K562 (cell line): ENCODE measurements around the gene C1orf167. TPM values are rescaled to one million over a fixed set of nuclear protein-coding genes. Genes with fewer than 3 reads are reported as not detected.
A peak's percentile ranks its signal among the peaks of the same experiment; 100 is the strongest.

Source experiments
- BRD9 ChIP-seq: fragments of 450-650 bp; IDR thresholded peaks from 2 replicates; pipeline ENCODE4 v1.6.1; 2018; ENCODE audit warnings: low read depth; ENCODE audit not compliant: partially characterized antibody
- CHD2 ChIP-seq: IDR thresholded peaks from 2 replicates; pipeline ENCODE4 v1.6.1; 2011; ENCODE audit warnings: low read depth, low read length
- ELK3 ChIP-seq: fragments of 450-650 bp; formaldehyde crosslinking; IDR thresholded peaks from 2 replicates; pipeline ENCODE4 v1.4.0; 2020; ENCODE audit warnings: mild to moderate bottlenecking
- ESRRA ChIP-seq: fragments of 450-650 bp; IDR thresholded peaks from 2 replicates; pipeline ENCODE4 v1.6.1; 2014; ENCODE audit warnings: low read depth, mild to moderate bottlenecking, moderate library complexity, borderline replicate concordance
- ETV1 ChIP-seq: fragments of 450-650 bp; conservative IDR thresholded peaks from 2 replicates; pipeline ENCODE4 v1.6.1; 2016; ENCODE audit warnings: missing genetic modification characterization, control low read depth, low read depth, missing compliant biosample characterization
- GATA2 ChIP-seq: sonication (generic); formaldehyde crosslinking; IDR thresholded peaks from 2 replicates; pipeline ENCODE4 v1.4.0; 2020; ENCODE audit warnings: mild to moderate bottlenecking, missing genetic modification reagents
- HDAC8 ChIP-seq: fragments of 450-650 bp; IDR thresholded peaks from 2 replicates; pipeline ENCODE4 v1.6.1; 2016; ENCODE audit warnings: mild to moderate bottlenecking, missing genetic modification characterization, moderate library complexity, missing compliant biosample characterization
- IRF2 ChIP-seq: sonication (generic); formaldehyde crosslinking; IDR thresholded peaks from 2 replicates; pipeline ENCODE4 v1.8.1; 2022; ENCODE audit warnings: mild to moderate bottlenecking, missing genetic modification reagents
- KAT8 ChIP-seq: fragments of 450-650 bp; IDR thresholded peaks from 2 replicates; pipeline ENCODE4 v1.6.1; 2016; ENCODE audit warnings: low read depth, mild to moderate bottlenecking
- MCM5 ChIP-seq: fragments of 450-650 bp; IDR thresholded peaks from 2 replicates; pipeline ENCODE4 v1.6.1; 2016; ENCODE audit warnings: low read depth
- NFXL1 ChIP-seq: fragments of 450-650 bp; formaldehyde crosslinking; IDR thresholded peaks from 2 replicates; pipeline ENCODE4 v1.4.0; 2021; ENCODE audit warnings: mild to moderate bottlenecking
- NFYB ChIP-seq: IDR thresholded peaks from 2 replicates; pipeline ENCODE4 v1.6.1; 2011; ENCODE audit warnings: mild to moderate bottlenecking, moderate library complexity; ENCODE audit not compliant: insufficient read length; ENCODE audit errors: extremely low read depth
- NR1H2 ChIP-seq: sonication (generic); formaldehyde crosslinking; IDR thresholded peaks from 2 replicates; pipeline ENCODE4 v1.4.0; 2020; ENCODE audit warnings: mild to moderate bottlenecking, missing genetic modification reagents
- PATZ1 ChIP-seq: fragments of 250-450 bp; sonication (Bioruptor Pico); IDR thresholded peaks from 2 replicates; pipeline ENCODE4 v1.5.0; 2020; ENCODE audit warnings: mild to moderate bottlenecking, borderline replicate concordance
- PHF20 ChIP-seq: fragments of 450-650 bp; IDR thresholded peaks from 2 replicates; pipeline ENCODE4 v1.6.1; 2018; ENCODE audit not compliant: partially characterized antibody
- RAD21 ChIP-seq, 2 experiments: fragments of 250-450 bp in 1 of 2; fragments of 450-650 bp in 1 of 2; sonication (Bioruptor Pico) in 1 of 2; formaldehyde crosslinking in 1 of 2; IDR thresholded peaks in 1 of 2; conservative IDR thresholded peaks in 1 of 2; 2 replicates each; pipeline versions ENCODE4 v1.4.0 to v1.8.0; 2020 to 2022; ENCODE audit warnings: mild to moderate bottlenecking in 2 of 2, moderate library complexity in 1 of 2
- RCOR1 ChIP-seq, 2 experiments: IDR thresholded peaks; 2 replicates each; pipeline ENCODE4 v1.6.1; 2012; ENCODE audit warnings: low read depth in 2 of 2, low read length in 2 of 2, borderline replicate concordance in 1 of 2, improper control_type of control experiment in 1 of 2
- SIN3B ChIP-seq: fragments of 450-650 bp; IDR thresholded peaks from 2 replicates; pipeline ENCODE4 v1.6.1; 2017; ENCODE audit warnings: low read depth, mild to moderate bottlenecking, moderate library complexity
- TRIM24 ChIP-seq, 2 experiments: fragments of 450-650 bp; IDR thresholded peaks; 2 replicates each; pipeline ENCODE4 v1.6.1; 2016
- XRCC5 ChIP-seq: fragments of 200-400 bp; formaldehyde crosslinking; IDR thresholded peaks from 2 replicates; pipeline ENCODE4 v1.6.1; 2017; ENCODE audit warnings: low read depth, mild to moderate bottlenecking, low read length
- ZNF282 ChIP-seq: sonication (generic); formaldehyde crosslinking; IDR thresholded peaks from 2 replicates; pipeline ENCODE4 v1.8.1; 2023; ENCODE audit warnings: missing genetic modification reagents
- ZNF586 ChIP-seq: fragments of 450-650 bp; formaldehyde crosslinking; conservative IDR thresholded peaks from 2 replicates; pipeline ENCODE4 v1.4.0; 2020; ENCODE audit warnings: mild to moderate bottlenecking, moderate library complexity
- ZNF695 ChIP-seq: fragments of 450-650 bp; formaldehyde crosslinking; IDR thresholded peaks from 2 replicates; pipeline ENCODE4 v1.4.0; 2020; ENCODE audit warnings: mild to moderate bottlenecking, moderate library complexity
- polyA plus RNA-seq, 8 experiments: library from polyadenylated mRNA; depleted of rRNA in 4 of 8; stranded (reverse) in 5 of 8; unstranded in 3 of 8; fragments of >200 nt; fragmentation: Nextera tagmentation in 2 of 8; fragmentation: Illumina TruSeq in 1 of 8; extraction: Ambion mirVana in 2 of 8; extraction: Trizol in 1 of 8; gene quantifications; 2 replicates each; pipeline versions ENCODE4 v1.2.1 to v1.2.3, GENCODE V29; 2011 to 2014; ENCODE audit warnings: inconsistent platforms in 1 of 8, missing spikeins in 1 of 8
- total RNA-seq, 7 experiments: library from RNA; depleted of rRNA in 6 of 7; stranded (reverse); fragments of >200 nt in 6 of 7; fragmentation: Illumina TruSeq in 2 of 7; extraction: Trizol in 2 of 7; gene quantifications; 2 replicates each; pipeline versions ENCODE4 v1.2.1 to v1.2.3, GENCODE V29; 2011 to 2021; ENCODE audit warnings: low replicate concordance in 1 of 7
- TF ChIP-seq, protein P1 (sequence below): fragments of 450-650 bp; conservative IDR thresholded peaks from 2 replicates; pipeline ENCODE4 v1.6.1; 2016; ENCODE audit warnings: missing genetic modification characterization, low read depth, mild to moderate bottlenecking, missing compliant biosample characterization, moderate library complexity

C1orf167 gene
- total and polyA plus RNA-seq, 9 of the 15 experiments (the other 6 are each of a cell fraction or from before 2014, with no cell fraction given) = 0.22 to 0.86 (median 0.31) TPM; not detected in 2

DNA sequence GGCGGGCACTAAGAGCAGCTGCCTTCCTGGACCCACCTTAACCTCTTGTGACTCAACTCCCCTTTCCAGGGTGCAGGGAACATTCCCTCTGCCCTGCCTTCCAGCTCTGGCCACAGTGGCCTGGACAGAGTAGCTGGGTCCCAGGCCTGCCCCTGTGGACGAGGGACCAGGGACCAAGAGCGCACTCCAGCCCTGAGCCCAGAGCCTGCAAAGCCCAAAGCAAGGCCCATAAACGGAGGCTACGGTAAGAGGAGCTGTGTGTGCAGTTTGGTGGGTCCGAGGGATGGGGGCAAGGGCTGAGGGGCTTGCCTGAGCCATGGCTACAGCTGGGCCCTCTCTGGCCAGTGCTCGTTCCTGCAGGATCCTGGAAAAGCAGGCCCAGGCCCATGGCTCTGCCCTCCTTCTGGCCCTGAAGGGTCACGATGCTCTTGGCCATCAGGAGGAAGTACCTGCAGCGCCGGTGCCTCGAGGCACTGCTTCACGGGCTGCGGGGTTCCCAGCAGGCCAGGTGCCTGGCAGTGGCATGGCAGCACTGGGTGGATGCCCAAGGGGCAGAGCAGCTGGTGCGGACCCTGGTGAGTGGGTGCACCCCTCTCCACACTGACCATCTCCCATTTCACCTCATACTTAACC, 25.9 kb downstream of the C1orf167 start (continued):
- TF ChIP-seq MCM5 = no peak
- no peak for TF ChIP-seq XRCC5
- TF ChIP-seq BRD9 = no peak
- no peak for TF ChIP-seq ZNF282 (CRISPR knock-in tag)
- no peak for TF ChIP-seq ETV1
- no peak for TF ChIP-seq RCOR1 (IDR thresholded peaks at IDR 0.05; ENCODE audit: borderline replicate concordance in 1 of 2, low read depth in 2 of 2, low read length in 2 of 2)
- no peak for TF ChIP-seq SIN3B
- no peak for TF ChIP-seq IRF2 (CRISPR knock-in tag)
- no peak for TF ChIP-seq GATA2 (CRISPR knock-in tag)
- TF ChIP-seq HDAC8 (tag) = no peak; the same call in 1 of the 2 replicates
- TF ChIP-seq KAT8 = no peak
- TF ChIP-seq RAD21 (CRISPR knock-in tag; conservative IDR thresholded peaks at IDR 0.05 in 1 of 2, IDR thresholded peaks at IDR 0.05 in 1 of 2) = no peak
- 0 out of 2 replicates have a peak, but pooled peaks have one; percentile 41 for TF ChIP-seq ELK3 (CRISPR knock-in tag)
- no peak for TF ChIP-seq NFYB
- TF ChIP-seq TRIM24 (IDR thresholded peaks at IDR 0.05) = no peak
- 0 out of 2 replicates have a peak, but pooled peaks have one; percentile 42 for TF ChIP-seq PATZ1 (CRISPR knock-in tag)
- 0 out of 2 replicates have a peak, but pooled peaks have one; percentile 60 for TF ChIP-seq ZNF695 (CRISPR knock-in tag)
- peak; percentile 31; the same call in 1 of the 2 replicates for TF ChIP-seq CHD2
- no peak for TF ChIP-seq ZNF586 (CRISPR knock-in tag)
- TF ChIP-seq PHF20 = no peak
- no peak for TF ChIP-seq ESRRA
- TF ChIP-seq, protein P1, sequence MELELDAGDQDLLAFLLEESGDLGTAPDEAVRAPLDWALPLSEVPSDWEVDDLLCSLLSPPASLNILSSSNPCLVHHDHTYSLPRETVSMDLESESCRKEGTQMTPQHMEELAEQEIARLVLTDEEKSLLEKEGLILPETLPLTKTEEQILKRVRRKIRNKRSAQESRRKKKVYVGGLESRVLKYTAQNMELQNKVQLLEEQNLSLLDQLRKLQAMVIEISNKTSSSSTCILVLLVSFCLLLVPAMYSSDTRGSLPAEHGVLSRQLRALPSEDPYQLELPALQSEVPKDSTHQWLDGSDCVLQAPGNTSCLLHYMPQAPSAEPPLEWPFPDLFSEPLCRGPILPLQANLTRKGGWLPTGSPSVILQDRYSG (tag) = no peak
- no peak for TF ChIP-seq NR1H2 (CRISPR knock-in tag)
- TF ChIP-seq NFXL1 (CRISPR knock-in tag) = no peak
